NCI-H524 (cell line): ENCODE data around the gene FAM161A.
"Not testable (repeated sequence)": the region's sequence is repeated elsewhere in the genome, so short reads cannot be mapped to it uniquely, and the experiment has no call there.

Experiments used
- DNase-seq, 2 experiments: peaks; one replicate each; lab custom pipeline; 2025; lab: John Stamatoyannopoulos, UW

The FAM161A gene, protein sequence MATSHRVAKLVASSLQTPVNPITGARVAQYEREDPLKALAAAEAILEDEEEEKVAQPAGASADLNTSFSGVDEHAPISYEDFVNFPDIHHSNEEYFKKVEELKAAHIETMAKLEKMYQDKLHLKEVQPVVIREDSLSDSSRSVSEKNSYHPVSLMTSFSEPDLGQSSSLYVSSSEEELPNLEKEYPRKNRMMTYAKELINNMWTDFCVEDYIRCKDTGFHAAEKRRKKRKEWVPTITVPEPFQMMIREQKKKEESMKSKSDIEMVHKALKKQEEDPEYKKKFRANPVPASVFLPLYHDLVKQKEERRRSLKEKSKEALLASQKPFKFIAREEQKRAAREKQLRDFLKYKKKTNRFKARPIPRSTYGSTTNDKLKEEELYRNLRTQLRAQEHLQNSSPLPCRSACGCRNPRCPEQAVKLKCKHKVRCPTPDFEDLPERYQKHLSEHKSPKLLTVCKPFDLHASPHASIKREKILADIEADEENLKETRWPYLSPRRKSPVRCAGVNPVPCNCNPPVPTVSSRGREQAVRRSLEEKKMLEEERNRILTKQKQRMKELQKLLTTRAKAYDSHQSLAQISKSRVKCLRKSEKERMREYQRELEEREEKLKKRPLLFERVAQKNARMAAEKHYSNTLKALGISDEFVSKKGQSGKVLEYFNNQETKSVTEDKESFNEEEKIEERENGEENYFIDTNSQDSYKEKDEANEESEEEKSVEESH

DNA sequence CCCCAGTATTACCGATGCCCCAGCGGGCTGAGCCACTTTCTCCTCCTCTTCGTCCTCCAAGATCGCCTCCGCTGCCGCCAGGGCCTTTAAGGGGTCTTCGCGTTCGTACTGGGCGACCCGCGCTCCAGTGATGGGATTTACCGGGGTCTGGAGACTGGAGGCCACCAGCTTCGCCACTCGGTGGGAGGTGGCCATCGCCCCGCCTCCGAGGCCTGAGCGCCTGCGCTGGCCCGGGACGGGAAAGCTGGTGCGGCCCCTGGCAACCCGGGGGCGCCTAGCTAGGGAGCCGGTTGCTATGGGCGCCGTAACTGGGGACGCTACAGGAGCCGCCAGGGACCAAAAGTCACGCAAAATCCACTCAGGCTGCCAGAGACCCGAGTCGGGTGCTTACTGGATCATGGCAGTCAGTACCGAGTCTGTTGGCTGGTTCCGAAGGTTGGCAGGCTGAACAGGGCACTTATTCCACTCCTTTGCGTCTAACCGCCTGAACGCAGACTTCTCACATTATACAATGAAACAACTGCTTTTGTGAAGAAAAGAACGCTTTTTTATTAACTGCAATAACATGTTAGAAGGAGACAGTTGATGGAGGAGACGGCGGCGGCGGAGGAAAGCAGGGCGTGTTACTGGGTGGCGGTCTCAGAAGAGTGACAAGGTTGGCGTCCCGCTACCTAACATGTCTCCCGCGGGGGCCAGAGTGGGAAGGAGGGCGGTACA, at the start of gene FAM161A:
FAM161A (minus strand) TSS at position 214 of the 717 bp plus-strand sequence; CDS start at position 195, 19 bp downstream.
- DNase-seq: peak; percentile 63 to 87

DNA sequence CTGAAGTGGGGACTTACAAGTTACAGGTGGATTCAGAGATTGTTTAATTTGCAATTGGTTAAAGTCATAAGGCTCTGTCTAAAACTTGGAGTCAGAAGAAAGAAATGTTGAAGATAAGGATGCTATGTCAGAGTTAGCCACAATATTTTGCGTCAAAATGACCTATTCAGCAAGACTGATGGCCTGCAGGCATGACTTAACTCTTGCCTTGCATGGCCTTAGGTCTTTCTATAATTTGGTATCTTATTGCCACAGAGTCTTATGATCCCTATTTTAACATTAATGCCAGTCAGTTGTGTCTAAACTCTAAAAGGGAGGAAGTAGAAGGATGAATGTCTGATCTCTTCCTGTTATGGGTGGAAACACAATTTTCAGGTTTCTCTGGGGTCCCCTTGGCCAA, 46.4 kb upstream of the FAM161A start:
- DNase-seq: no peak

DNA sequence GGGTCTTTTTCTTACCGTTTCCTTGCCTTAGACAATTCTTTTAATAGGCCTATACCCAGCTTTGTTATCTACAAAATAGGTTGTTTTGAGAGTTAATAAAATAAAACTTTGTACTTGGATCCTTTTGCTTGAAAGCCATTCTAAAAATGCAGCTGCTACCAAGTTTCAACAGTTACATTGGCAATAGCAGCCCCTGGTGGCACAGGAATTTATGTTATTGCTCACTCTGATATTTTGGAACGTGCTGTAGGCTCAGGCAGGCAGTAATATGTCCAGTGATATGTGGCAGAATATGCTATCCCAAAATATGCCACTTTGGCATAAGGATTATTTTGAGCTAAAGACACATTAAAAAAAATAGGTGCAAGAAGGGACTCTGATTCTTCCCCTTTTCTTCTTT, 45.0 kb upstream of the FAM161A start:
- peak in 1 of 2 experiments; percentile 4 for DNase-seq

GRCh38 chr2:61888267-61889055, 34.6 kb upstream of the FAM161A start, which contains the start of gene CCT4:
Gene CCT4 (minus strand): TSS chr2:61888656. CDS start chr2:61888507, 149 bp downstream.
- DNase-seq: peak; percentile 59 to 85

DNA sequence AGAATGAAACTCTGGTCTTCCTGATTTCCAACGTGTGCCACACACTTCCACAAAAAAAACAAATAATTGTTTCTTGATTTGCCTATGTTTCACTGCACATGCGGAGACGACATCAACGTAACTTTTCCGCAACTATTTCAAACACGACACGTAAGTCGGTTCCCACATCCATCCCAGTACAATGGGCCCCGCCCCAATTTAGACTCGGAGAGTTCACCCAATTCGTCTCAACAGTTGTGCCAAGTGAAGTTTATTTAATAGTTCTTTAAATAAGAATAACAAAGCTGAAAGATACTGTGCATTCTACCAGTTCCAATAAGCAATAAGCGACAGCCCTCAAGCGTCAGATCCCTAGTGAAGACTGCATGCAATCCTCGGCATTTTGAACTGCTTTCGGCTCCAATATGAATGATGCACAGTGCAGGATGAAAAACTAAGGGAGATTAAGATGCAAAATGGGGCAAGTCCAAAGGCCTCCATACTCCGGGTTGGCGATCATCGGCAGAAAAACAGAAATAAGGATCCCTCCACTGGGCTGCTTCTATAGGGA, 33.9 kb upstream of the FAM161A start:
- DNase-seq: no peak

DNA sequence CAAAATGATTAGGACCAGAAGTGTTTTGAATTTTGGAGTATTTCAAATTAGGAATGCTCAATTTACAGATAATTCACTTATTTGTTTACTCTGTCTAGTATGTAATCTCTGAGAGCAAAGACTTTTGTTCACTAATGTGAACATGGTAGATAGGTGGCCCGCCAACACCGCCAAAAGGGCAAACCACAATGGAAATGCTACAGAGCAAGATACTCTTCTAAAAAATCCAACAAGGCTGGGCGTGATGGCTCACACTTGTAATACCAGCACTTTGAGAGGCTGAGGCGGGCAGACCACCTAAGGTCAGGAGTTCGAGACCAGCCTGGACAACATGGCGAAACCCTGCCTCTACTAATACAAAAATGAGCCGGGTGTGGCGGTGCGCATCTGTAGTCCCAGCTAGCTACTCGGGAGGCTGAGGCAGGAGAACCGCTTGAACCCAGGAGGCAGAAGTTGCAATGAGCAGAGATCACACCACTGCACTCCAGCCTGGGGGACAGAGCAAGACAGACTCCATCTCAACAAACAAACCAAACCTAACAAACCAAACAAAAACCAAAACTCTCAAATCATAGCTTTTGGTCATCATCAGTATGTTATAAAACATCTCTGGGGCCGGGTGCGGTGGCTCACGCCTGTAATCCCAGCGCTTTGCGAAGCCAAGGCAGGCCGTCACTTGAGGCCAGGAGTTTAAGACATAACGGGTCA, 32.2 kb upstream of the FAM161A start:
- no peak for DNase-seq

GRCh38 chr2:61882850-61883249, 29.0 kb upstream of the FAM161A start:
- no peak for DNase-seq

- not testable (repeated sequence) for DNase-seq
These were observed 25.5 kb upstream of the FAM161A start for GRCh38 chr2:61879351-61879750.

GRCh38 chr2:61878761-61879160, 24.9 kb upstream of the FAM161A start:
- DNase-seq: no peak

DNA sequence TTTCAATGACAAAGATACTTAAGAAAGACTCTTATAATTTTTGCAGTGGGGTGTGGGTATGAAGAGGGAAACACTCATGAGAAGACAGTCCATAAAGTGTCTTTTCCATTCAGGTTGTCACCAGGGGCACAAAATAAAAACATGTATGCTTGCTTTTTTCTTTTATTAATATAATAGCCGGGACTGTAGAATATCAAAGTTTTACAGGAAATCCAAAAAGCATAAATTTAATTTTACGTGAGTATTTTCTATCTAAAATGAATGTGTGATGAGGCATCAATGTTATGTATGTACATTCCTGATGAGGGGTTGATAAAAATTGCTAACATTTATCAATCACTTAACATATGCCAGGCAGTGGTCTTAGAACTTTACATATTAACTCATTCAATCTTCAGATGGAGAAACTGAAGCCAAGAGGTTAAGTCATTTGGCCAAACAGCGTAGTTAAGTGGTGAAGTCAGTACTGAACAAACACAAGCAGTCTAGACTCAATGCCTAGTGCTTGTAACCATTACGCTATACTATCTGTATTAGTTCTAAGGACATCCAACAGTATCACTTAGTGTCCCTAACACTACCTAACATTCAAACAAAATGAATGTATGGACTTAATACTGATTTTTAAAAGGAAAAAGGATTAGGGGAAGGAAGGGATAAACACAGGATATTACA, 23.8 kb upstream of the FAM161A start:
- DNase-seq: no peak

DNA sequence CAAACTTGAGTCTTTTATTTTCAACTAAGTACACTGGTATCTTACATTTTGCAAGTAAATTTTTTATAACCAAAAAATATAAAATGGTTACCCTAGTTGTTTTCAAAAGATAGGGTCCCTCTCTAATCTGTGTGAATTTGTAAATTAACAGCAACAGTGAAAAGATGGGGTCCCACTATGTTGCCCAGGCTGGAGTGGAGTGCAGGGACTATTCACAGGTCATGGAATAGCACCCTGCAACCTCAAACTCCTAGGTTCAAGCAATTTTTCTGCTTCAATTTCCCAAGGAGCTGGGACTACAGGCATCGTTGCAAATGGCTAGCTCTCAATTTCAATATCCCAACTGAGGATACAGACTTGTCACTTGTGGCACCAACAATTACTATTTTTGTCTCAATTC, 22.5 kb upstream of the FAM161A start:
- DNase-seq: no peak

GRCh38 chr2:61866482-61867089, 12.7 kb upstream of the FAM161A start:
- DNase-seq: not testable (repeated sequence)

DNA sequence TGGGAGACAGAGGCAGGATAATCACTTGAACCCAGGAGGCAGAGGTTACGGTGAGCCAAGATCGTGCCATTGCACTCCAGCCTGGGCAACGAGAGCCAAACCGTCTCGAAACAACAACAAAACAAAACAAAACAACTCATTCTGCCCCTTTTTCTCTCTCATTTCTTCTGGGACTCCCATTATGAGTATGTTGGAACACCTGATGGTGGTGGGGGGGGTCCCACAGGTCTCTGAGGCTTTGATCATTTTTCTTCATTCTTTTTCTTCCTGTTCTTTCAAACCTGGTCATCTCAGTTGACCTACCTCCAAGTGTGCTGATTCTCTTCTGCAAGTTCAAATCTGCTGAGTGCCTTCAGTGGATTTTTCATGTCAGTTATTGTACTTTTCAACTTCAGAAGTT, 8.2 kb upstream of the FAM161A start:
- no peak for DNase-seq

DNA sequence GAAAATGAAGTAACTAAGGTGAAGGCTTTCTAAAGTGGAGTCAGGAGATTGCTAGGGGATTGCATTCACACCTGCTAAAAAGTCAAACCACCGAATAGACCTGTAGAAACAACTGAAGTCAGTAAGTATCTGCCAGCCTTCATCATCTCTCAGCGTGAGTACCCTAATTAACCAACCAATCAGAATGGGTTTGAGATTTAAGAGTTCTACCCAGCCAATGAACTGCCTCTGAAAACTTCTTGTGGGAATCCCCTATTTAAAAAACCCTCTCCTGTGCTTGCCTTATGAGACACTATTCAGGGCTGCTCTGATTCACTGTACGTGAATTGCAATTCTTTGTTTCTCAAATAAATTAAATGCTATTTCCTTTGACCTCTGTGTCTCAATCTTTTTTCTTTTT, 3.4 kb upstream of the FAM161A start:
- no peak for DNase-seq

DNA sequence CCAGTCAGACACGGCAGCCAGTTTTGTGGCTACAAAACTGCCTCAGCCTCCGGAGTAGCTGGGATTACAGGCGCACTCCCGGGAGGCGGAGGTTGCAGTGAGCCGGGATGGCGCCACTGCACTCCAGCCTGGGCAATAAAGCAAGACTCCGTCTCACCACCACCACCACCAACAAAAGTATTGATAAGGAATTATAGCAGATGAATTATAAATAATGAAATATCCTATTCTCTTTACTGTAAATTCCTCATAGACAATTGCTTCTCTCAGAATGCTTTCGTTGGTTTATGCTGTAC, 1.4 kb upstream of the FAM161A start:
- DNase-seq: no peak

DNA sequence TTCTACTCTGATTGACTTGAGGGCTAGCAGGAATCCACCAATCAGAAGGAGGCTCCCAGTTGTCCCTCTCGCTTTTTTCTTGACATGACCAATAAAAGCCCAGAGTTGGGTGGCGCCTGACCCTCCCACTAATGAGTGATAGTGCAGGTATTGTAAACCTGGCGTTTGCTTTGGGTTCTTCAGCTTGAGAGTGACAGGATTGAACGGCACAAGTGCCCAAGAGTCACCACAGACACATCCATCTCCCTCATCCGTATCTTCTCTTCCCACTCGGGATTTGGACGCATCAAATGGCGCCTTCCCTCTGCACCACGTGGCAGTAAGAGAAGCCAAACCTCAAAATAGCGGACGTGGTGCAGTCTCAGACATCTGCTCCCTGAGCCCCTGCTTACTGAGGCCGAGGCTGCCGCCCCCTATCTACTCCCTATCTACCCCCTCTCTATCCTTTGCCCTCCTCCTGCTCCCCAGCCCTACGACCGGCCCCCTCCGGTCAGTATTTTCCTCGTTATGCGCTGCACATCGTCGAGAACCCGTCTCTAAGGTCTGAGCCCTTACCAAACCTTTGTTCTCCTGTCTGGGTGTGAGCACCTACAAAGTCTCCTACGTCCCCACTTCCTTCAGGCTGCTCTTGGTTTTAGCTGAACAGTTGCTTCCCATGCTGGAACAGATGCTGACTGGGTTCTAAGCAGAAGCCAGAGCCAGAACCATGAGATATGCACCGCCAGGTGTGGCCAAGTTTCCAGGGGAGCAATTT, 881 bp upstream of the FAM161A start:
- peak; percentile 95 to 98 for DNase-seq

DNA sequence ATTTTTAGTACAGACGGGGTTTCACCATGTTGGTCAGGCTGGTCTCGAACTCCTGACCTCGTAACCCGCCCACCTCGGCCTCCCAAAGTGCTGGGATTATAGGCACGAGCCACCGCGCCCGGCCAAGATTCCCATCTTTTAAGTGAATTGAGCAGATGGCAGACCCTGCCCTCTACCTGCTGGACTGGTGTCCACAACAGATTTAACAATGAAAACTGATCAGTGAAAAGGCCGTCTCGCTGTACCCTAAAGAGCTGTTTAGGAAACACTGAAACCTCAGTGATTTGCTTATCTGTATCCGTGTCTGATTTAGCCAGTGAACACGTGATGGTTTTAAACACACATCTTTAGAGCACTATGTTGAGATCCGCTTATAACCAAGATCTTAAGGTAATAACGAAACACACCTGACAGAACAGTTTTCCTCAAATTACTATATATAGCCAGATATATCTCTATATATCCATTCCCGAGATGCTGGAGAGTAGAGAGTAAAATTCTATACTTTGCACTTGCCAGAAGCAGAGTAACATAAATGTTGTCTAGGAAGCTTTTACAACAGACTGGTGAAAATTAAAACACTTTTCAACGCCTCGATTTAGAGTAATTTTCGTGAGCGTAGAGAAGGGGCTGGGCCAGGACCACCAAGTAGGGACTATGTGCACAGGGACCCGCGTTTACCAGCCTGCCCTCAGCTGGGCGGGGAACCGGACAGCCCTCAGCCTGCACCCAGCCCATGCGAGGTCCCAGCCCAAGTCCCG, 594 bp downstream of the FAM161A start:
- peak; percentile 65 to 82 for DNase-seq

DNA sequence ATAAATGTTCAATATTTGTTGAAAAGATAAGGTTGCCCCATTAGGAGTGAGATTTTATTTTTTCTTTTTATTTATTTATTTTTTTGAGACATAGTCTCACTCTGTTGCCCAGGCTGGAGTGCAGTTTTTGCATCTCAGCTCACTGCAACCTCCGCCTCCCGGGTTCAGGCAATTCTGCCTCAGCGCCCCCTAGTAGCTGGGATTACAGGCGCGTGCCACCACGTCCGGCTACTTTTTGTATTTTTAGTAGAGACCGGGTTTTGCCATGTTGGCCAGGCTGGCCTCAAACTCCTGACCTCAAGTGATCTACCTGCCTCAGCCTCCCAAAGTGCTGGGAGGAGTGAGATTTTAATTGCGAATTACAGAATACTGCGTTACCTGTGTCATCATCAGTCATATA, 2.6 kb downstream of the FAM161A start:
- not testable (repeated sequence) for DNase-seq
